NCI-H748 (cell line): ENCODE measurements around the gene TDRD1.

Source experiments
- DNase-seq: peaks from one replicate; lab custom pipeline; 2025; ENCODE audit not compliant: unreplicated experiment; lab: John Stamatoyannopoulos, UW

Gene TDRD1

DNA sequence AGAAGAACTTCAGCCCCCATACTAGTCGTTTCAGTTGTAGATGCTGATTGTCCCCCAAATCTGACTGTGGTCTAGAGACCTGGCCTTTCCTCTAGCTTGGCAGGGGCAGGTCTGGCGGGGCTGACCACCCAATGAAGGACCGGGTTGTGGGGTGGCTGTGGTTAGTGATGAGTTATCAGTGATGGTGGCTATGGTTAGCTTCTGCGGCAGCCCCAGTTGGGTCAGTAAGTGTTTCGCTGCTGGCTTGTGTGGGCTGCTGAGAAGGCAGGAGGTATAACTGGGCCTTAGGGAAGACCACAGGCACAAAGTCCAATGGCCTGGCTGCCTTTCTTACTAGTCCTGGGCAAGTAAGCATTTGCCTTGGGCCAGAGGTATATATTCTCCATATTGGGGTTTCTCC is 81.2 kb downstream of the TDRD1 start:
- no peak for DNase-seq

DNA sequence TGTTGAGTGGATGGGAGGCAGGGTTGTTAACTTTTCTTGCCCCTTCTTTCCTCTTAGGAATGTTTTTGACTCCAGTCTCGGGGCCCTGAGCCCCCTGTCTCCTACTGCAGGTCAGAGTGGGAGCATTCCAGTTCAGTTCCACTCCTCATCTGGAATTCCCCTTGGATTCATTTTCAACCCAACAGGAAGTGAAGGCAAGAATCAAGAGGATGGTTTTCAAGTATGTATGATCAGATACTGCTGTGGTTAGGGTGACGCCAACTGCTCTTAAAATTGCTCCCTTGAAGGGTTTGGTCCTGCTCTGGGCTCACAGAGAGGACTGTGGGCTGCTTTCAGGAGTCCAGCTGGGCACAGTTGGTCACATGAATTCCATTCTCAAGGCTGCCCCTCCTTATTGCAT is 81.9 kb downstream of the TDRD1 start:
- no peak for DNase-seq

DNA sequence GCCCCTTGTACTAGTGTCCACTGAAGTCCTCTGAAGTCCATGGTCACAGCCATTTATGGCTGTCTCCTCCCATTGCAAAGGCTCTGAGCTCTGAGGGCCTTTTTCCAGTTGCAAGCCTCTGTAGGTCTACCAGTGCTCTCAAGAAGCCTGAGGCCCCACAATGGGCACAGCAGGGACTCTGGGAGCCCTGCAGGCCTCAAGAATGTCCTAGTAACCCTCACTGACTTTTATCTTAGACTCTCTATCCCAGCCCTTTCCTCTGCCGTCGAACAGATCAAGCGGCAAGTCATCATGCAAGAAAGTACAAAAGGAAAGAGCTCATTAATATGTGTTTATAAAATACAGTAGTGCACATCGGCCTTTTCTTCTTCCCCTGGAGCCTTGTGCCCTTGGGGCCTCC is 83.3 kb downstream of the TDRD1 start:
- no peak for DNase-seq

DNA sequence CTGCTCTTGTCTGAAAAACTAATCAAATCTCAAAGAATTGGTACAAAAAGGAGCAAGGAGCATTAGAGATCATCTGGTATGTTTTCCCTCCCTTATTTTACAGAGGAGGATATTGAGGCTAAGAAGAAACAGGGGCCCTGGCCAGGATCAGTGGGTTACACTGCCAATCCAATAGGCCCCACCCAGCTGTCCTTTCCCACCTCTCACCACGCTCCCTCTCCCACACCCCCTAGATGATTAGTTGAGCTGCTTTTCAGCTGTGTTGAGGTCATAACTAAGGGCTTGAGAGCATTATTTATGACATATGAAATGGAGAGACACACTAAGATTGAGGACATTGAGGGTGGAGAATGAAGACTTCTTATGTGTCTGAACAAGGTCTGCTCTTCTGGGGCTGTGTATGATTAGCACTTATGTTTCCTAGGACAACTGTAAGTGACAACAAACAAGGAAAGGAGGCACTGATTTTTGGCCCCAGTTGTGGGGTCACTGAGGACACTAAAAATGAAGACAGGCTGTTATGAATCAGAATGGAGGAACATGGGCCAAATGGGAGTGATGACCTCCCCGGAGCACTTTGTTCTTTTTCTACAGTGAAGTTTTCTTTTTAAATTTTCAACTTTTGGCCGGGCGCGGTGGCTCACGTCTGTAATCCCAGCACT is 86.4 kb downstream of the TDRD1 start:
- DNase-seq: no peak

DNA sequence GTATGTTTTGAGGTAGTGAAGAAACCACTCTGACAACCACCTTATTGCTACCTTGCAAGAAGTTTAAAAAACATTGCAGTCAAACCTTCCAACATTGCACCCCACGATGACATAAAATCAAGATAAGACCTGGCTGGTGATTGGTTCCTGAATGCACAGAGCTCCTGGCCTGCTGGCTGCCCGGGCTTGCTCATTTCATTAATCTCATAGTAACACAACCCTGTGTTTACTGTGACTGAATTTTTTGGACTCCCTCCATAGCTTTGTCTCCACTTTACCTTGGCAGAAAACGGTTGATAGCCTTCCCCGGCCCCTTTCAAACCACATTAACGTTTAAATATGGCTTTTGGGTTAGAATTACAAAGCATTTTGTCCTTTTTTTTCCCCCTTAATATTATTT is 87.4 kb downstream of the TDRD1 start:
- DNase-seq: no peak

DNA sequence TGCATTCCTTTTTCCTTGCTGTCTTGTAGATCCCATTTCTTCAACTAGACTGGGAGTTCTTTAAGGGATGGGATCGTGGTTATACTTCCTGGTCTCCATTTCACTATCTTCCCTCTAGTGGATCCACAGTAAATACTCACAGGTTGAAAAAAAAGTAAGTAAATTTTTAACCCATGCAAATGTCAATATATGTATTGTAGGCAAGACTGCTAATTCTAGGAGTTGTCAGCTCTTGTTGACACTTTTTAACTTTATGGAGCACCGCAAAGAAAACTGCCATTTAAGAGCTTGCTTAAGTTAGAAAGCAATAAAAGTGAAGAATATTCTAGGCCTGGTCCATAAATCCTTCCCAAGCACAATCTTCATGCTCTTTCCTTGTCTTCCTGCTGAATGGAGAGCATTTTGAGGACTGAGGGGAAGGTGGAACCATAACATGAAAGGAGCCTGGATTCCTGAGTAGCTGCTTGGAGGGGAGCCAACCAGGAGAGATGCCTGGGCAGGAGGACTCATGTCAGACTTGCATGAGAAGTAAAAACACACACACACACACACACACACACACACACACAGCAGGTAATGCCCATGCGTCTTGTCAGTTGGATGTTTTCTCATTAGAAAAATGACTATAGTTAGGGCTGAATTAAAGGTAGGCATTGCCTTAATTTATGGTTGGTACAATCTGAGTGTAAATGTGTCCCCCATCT is 92.1 kb downstream of the TDRD1 start:
- no peak for DNase-seq

DNA sequence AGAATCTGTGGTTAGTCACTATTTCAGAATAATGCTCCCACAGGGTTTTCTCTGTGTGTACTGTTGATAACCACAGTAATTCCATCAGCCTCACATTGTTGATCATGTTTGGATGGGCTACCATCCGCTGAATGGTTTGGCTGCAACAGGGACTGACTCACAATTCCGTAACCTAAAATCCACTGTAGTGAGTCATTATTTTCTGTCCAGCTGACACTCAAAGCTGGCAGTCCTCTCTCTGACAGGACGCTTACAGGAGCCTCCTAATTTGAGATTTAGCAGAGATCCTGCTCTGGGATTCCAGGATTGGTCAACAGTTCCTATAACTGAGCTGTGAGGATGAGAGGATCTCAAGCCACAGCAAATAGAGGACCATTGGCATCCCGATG is 92.6 kb downstream of the TDRD1 start:
- no peak for DNase-seq

DNA sequence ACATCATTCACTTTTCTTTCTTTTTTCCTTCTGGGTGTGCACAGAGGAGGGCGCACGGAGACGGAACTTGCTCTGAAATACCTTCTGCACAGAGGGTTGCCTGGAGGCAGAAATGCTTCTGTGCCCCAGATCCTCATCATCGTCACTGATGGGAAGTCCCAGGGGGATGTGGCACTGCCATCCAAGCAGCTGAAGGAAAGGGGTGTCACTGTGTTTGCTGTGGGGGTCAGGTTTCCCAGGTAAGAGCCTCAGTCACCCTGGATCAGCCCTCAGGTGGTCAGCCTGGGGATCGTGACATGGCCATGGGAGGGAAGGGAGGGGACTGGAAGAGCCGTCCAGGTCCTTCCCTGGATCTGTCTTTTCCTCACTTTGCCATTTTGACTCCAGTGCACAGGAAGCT is 93.5 kb downstream of the TDRD1 start:
- DNase-seq: no peak

DNA sequence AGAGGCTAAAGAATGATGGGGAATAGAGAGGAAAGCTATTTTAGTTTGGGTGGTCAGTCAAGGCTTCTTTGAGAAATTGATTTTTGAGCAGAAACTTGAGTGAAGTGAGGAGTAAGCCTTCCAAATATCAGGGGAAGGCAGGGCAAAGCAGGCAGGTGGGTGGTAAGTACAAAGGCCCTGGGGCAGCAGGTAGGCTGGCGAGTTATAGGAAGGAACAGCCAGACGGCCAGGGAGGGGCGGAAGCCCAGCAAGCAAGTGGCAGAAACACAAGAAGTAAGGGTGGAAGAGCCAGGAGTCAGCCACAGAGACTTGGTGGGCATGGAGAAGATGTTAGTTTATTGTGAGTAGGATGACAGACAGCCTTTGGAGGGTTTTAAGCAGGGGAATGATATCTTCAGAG is 94.8 kb downstream of the TDRD1 start:
- DNase-seq: no peak

DNA sequence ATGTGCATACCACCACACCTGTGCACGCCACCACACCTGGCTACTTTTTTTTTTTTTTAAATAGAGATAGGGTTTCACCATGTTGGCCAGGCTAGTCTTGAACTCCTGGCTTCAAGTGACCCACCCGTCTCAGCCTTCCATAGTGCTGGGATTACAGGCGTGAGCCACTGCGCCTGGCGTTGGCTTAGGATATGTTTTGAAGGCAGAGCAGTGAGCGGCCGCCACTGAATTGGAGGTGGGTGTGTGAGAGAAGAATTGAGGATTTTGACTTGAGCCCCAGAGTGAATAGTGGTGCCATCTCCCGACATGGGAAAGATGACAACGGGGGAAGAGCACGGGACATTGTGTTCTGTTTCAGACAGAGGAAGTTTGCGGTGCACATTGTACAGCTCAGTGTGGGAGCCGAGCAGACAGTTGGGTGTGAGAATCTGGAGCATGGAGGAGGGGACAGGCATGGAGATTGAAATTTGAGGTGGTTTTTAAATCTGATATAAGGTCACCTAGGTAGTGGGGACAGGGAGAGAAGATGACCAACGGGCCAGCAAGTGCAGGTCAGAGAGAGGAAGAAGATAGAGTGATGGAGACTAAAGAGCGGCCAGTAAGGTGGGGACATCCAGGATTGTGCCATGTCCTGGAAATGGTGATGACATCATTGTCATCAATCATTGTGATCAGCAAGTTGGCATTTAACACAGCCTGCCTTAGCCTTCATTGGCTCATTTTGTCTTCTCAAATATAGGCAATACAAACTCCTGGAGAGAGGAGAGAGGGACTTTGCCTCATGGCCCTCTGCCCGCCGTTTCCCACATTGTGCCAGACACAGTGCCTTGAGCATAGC is 95.7 kb downstream of the TDRD1 start:
- no peak for DNase-seq

DNA sequence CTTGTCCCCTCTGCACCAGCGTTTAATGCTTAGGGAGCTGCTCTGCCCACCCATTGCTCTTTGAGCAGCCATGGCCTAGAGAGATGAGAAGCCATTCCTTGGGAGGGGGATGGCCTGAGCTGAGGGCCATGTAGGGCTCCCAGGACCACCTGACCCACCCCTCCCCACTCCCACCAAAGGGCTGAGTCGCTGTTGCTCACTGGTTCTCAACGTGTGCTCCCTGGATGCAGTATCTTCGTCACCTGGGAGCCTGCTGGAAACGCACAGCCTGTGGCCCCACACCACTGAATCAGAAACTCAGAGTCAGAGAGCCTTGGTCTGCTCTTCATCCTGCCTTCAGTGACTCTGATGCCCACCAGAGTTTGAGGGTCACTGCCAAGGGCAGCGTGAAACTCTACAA is 96.9 kb downstream of the TDRD1 start:
- DNase-seq: no peak

DNA sequence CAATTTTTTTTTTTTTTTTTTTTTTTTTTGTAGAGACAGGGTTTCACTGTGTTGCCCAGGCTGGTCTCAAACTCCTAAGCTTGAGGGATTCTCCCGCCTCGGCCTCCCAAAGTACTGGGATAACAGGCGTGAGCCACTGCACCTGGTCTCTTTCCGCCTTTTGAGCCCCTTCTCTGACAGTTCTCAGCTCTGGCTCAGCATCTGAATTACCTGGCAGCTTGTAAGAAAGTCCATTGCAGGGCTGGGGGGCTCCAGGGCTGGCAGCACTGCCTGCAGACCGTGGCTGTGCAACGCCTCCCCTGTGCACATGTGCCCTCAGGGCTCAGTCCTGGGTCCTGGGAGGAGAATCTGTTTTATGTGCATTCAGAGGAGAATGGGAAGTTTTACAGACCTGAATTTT is 97.5 kb downstream of the TDRD1 start:
- DNase-seq: no peak

DNA sequence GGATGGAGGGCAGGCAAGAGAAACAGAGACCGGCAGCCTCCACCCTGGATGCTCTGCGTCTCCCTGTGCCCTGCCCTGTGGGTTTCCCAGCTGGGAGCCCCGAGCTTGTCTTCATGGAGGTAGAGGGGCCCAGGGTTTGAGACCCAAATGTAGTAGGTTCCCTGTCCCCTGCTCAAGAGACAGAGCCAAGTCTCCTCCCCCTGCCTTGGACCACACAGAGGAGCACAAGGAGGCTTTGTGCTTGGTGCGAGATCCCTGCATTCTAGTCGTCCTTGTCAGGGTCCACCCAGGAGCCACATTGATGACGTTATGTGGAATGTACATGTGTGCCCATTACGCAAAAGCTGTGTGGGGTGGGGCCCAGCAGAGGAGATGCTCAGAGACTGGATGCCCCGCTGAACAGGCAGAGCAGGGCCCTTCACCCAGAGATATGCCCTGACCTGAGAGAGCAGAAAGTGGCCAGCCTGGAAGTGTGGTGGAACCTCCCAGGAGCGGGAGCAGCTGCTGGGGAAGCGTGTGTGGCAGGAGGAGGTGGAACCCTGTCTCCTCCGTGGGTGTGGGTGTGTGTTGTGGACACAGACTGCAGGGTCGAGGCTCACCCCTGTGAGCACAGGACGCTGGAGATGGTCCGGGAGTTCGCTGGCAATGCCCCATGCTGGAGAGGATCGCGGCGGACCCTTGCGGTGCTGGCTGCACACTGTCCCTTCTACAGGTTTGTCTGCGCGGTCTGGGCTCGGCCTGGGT is 99.2 kb downstream of the TDRD1 start:
- no peak for DNase-seq

DNA sequence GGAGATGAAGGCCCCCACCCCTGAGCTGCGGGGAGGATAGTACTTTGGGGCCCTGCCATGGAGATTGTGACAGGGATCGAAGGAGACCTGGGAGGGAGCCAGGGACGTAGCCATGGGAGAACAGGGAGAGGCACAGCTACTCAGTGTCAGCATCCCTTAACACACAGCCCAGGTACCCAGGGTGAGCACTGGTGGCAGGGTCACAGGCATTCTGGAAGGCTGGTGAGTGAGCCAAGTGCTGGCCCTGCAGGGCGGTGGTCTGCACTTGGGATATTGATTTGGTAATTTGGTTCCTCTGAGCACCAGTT is 99.7 kb downstream of the TDRD1 start:
- DNase-seq: no peak

DNA sequence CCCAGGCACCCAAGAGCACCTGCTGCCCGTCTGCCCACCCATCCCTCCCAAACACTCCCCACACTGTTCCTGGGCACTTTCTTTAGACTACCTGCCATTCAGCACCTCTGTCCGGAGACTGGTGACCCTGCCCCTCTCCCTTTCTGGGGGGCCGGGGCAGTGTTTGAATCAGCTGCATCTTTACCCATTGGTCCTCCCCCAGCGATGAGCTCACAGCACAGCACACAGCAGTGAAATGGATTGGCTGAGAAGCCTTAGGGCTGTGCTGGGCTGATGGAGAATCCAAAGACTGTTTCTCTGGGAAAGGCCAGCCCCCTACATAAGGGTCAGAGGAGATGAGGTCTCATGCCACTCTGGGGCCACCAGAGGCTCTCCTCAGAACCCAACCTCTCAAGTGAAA is 100.1 kb downstream of the TDRD1 start:
- no peak for DNase-seq

DNA sequence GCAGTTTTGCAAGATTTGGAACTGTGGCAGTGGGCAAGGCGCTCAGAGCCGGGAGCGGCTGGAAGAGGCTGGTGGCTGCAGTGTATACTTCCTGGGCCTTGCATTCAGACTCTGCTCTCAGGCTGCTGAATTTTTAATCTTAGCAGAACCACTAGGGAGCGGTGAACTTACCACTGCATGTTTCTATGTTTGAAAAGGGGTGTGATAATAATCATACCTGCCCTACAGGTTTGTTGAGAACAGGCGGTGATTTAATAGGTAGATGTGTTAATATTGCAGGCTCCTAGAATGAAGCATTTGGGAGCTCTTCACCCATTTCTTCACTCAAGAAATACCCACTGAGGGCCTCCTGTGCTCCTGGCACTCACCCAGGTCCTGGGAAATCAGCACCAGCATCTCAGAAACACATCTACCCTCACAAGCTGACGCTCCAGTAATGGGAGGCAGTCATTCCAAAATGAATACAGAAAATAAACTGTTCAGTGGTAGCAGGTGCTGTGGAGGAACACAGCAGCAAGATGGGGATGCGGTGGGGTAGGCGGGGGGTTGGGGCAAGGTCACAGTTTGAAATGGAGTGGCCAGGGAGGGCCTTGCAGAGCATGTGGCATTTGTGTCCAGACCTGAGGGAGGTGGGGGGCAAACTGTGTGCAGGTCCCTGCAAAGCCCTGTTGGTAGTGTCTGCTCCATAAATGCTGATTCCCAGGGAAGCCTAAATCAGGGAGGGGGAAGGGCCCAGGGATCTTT is 100.9 kb downstream of the TDRD1 start:
- no peak for DNase-seq

DNA sequence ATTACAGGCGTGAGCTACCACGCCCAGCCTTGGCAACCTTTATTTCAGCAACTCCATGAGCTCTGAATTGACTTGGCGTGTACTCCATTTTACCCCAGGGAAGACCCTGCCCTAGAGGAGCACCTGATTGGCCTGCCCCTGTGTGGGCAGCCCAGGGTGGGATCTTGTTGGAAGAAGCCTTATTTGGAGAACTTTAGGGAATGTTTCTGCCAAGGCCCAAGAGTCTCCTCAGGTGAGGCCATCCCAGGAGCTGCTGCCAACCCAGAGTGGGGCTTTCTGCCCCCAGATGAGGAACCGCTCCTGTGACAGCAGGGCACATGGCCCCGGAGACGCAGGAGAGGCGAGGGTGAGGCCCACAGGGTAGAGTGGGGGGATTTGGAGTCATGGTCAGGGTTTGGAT is 101.9 kb downstream of the TDRD1 start:
- no peak for DNase-seq

DNA sequence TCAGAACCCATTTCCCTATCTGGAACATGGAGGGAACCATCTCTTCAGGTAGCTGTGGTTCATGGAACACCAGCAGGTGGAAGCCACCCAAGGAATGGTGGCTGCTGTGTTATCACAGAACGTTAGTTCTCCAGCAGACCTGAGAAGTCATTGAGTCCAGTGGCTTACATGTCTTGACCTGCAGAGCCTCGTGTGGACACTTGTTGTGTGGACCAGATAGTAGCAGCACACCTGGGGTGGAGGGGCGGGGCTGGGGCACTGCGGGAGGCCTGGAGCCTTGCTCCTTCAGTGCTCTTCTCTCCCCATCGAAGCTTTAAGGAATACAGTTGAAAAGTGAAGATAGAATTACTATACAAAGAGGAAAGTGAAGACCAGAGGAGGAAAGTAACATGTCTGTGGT is 102.3 kb downstream of the TDRD1 start:
- no peak for DNase-seq
